DND-41 (cell line): Measurements from ENCODE around the gene ADAMTS8.
A peak's percentile ranks its signal among the peaks of the same experiment; 100 is the strongest.

Experiments
- ATAC-seq: fragments of 200-7000 bp; cut with Tn5 transposase; 3 replicates; pipeline ENCODE4 v1.9.1; 2021; ENCODE audit warnings: low read depth; ENCODE audit not compliant: insufficient read depth
- DNase-seq: peaks from one replicate; pipeline ENCODE4 v3.0.0-alpha.2; 2020
- H2AFZ ChIP-seq: 2 replicates; pipeline ENCODE4 v1.6.0; 2012; ENCODE audit warnings: low read depth, low read length
- H3K27ac ChIP-seq: 2 replicates; pipeline ENCODE4 v1.5.1; 2012; ENCODE audit warnings: low read length, inconsistent platforms
- H3K27me3 ChIP-seq: fragments of 200-600 bp; sonication (generic); 2 replicates; pipeline ENCODE4 v1.6.0; 2012; ENCODE audit warnings: low read length, mild to moderate bottlenecking, inconsistent platforms; ENCODE audit not compliant: insufficient read depth, poor library complexity
- H3K36me3 ChIP-seq: 2 replicates; pipeline ENCODE4 v1.5.1; 2012; ENCODE audit warnings: low read length, inconsistent platforms; ENCODE audit not compliant: insufficient read depth
- H3K4me1 ChIP-seq: 2 replicates; pipeline ENCODE4 v1.5.1; 2012; ENCODE audit warnings: mild to moderate bottlenecking, low read length; ENCODE audit not compliant: insufficient read depth
- H3K4me2 ChIP-seq: 2 replicates; pipeline ENCODE4 v1.6.0; 2012; ENCODE audit warnings: mild to moderate bottlenecking, moderate library complexity, low read length, inconsistent platforms; ENCODE audit not compliant: insufficient read depth
- H3K4me3 ChIP-seq, 2 experiments: fragments of 200-600 bp in 1 of 2; shearing (Covaris generic) in 1 of 2; 2 replicates each; pipeline ENCODE4 v1.5.1; 2012 to 2016; ENCODE audit warnings: inconsistent platforms in 2 of 2, low read length in 2 of 2, mild to moderate bottlenecking in 2 of 2, low read depth in 1 of 2, moderate library complexity in 1 of 2
- H3K79me2 ChIP-seq: 2 replicates; pipeline ENCODE4 v1.6.0; 2012; ENCODE audit warnings: low read length, inconsistent platforms; ENCODE audit not compliant: insufficient read depth
- H3K9ac ChIP-seq: 2 replicates; pipeline ENCODE4 v1.6.0; 2012; ENCODE audit warnings: low read depth, mild to moderate bottlenecking, inconsistent platforms, low read length, moderate library complexity
- H3K9me3 ChIP-seq: 2 replicates; pipeline ENCODE4 v1.5.1; 2012; ENCODE audit warnings: low read length, moderate library complexity, mild to moderate bottlenecking, inconsistent platforms; ENCODE audit not compliant: insufficient read depth, severe bottlenecking
- H4K20me1 ChIP-seq: 2 replicates; pipeline ENCODE4 v1.6.0; 2012; ENCODE audit warnings: low read length; ENCODE audit not compliant: insufficient read depth
- CTCF ChIP-seq: IDR thresholded peaks from 2 replicates; pipeline ENCODE4 v1.5.1; 2012; ENCODE audit warnings: borderline replicate concordance, low read length, moderate library complexity, mild to moderate bottlenecking; ENCODE audit not compliant: poor library complexity, severe bottlenecking; ENCODE audit errors: extremely low read depth
- EZH2 ChIP-seq: IDR thresholded peaks from 3 replicates; pipeline ENCODE4 v1.6.1; 2012; ENCODE audit warnings: borderline replicate concordance, low read depth, mild to moderate bottlenecking, moderate library complexity, low read length, inconsistent platforms; ENCODE audit not compliant: severe bottlenecking

The ADAMTS8 gene

GRCh38 chr11:130431331-130431773 is 2.9 kb upstream of the ADAMTS8 start:
- H2AFZ ChIP-seq: no peak overlapping the region
- DNase-seq: peak; percentile 74
- ATAC-seq: peak; percentile 73
- peaks cover 27% of the 10 kb centered on the region for H3K27me3 ChIP-seq
- no peak overlapping the region for H3K9ac ChIP-seq
- H3K36me3 ChIP-seq: no peaks in the 10 kb centered on the region
- H3K9me3 ChIP-seq: no peaks in the 10 kb centered on the region
- no peak overlapping the region for H3K4me3 ChIP-seq
- no peaks in the 10 kb centered on the region for H3K79me2 ChIP-seq
- no peak for TF ChIP-seq EZH2
- peak; percentile 82 for TF ChIP-seq CTCF
- H3K4me1 ChIP-seq: peaks cover 4% of the 10 kb centered on the region
- H3K27ac ChIP-seq: no peak overlapping the region
- no peak overlapping the region for H3K4me2 ChIP-seq
- H4K20me1 ChIP-seq: no peaks in the 10 kb centered on the region

GRCh38 chr11:130429983-130430382 is 1.6 kb upstream of the ADAMTS8 start:
- no peaks in the 10 kb centered on the region for H3K79me2 ChIP-seq
- TF ChIP-seq CTCF (no peak), EZH2 (no peak)
- H3K27ac ChIP-seq: no peak overlapping the region
- H3K4me1 ChIP-seq: peaks cover 4% of the 10 kb centered on the region
- no peaks in the 10 kb centered on the region for H3K36me3 ChIP-seq
- ATAC-seq (no peak), DNase-seq (no peak)
- H3K9ac ChIP-seq: no peak overlapping the region
- H3K4me2 ChIP-seq: no peak overlapping the region
- H4K20me1 ChIP-seq: no peaks in the 10 kb centered on the region
- peaks cover 29% of the 10 kb centered on the region for H3K27me3 ChIP-seq
- no peak overlapping the region for H2AFZ ChIP-seq
- H3K9me3 ChIP-seq: no peaks in the 10 kb centered on the region
- no peak overlapping the region for H3K4me3 ChIP-seq

GRCh38 chr11:130429120-130429681 is 792 bp upstream of the ADAMTS8 start:
- Histone ChIP-seq H2AFZ (no peak overlapping the region), H3K9ac (no peak overlapping the region), H3K27me3 (peaks cover 32% of the 10 kb centered on the region), H3K27ac (no peak overlapping the region), H3K9me3 (no peaks in the 10 kb centered on the region), H3K79me2 (no peaks in the 10 kb centered on the region), H3K4me2 (no peak overlapping the region), H3K36me3 (no peaks in the 10 kb centered on the region), H4K20me1 (no peaks in the 10 kb centered on the region), H3K4me1 (no peaks in the 10 kb centered on the region), H3K4me3 (no peak overlapping the region)
- TF ChIP-seq CTCF: no peak
- DNase-seq (no peak), ATAC-seq (no peak)

GRCh38 chr11:130427581-130428315 is 661 bp downstream of the ADAMTS8 start:
- ATAC-seq (no peak), DNase-seq (no peak)
- Histone ChIP-seq H3K4me1 (no peaks in the 10 kb centered on the region), H3K9me3 (no peaks in the 10 kb centered on the region), H3K4me2 (no peak overlapping the region), H2AFZ (no peak overlapping the region), H3K79me2 (no peaks in the 10 kb centered on the region), H3K36me3 (no peaks in the 10 kb centered on the region), H3K27me3 (peaks cover 34% of the 10 kb centered on the region), H3K27ac (no peak overlapping the region), H3K4me3 (no peak overlapping the region), H4K20me1 (no peaks in the 10 kb centered on the region), H3K9ac (no peak overlapping the region)
- TF ChIP-seq CTCF (no peak), EZH2 (no peak)
